Measurements from ENCODE around the gene ILF2. TPM values are rescaled to one million over a fixed set of nuclear protein-coding genes. Genes with fewer than 3 reads are reported as not detected.
A peak's percentile ranks its signal among the peaks of the same experiment; 100 is the strongest.

Gene ILF2
- total RNA-seq, 1 experiment from 2014 or later, result 221 TPM

- ChIA-PET CTCF (no interaction called here), POLR2A (no interaction called here)
- in situ Hi-C loops (cut with HindIII; ENCODE audit: low pct_unique_long_range_greater_than_20kb, low sequenced_read_pairs), result no loop called here
- Histone ChIP-seq H3K36me3 (ENCODE audit: control insufficient read depth, insufficient read depth, low read length) (peaks cover 30% of the 10 kb centered on the region), H3K27ac (ENCODE audit: low read length) (peak overlapping the region; percentile 92), H3K27me3 (ENCODE audit: control insufficient read depth, insufficient read depth, low read length) (no peaks in the 10 kb centered on the region), H3K4me3 (ENCODE audit: low read depth in 2 of 2, low read length in 2 of 2) (peak overlapping the region; percentile 75 to 93), H3K4me1 (ENCODE audit: control insufficient read depth, insufficient read depth, low read length) (peaks cover 15% of the 10 kb centered on the region), H3K9me3 (ENCODE audit: control insufficient read depth, insufficient read depth, low read depth, low read length) (no peaks in the 10 kb centered on the region)
- no TSS peak for BruUV-seq (replicated peaks)
- ATAC-seq (no peak), DNase-seq (ENCODE audit: low read depth, low spot score) (no peak)
- TF ChIP-seq TCF7L2 (IDR thresholded peaks at IDR 0.05; ENCODE audit: low read depth, low read length), result no peak
- no peak for TF ChIP-seq CTCF (IDR thresholded peaks at IDR 0.05)
- TF ChIP-seq REST (IDR thresholded peaks at IDR 0.05; ENCODE audit: insufficient read depth in 1 of 2, low read depth in 2 of 2, low read length in 1 of 2), result no peak
- TF ChIP-seq POLR2AphosphoS5 (IDR thresholded peaks at IDR 0.05; ENCODE audit: low read depth, low read length), result no peak
- no peak for TF ChIP-seq SIN3A (IDR thresholded peaks at IDR 0.05; ENCODE audit: borderline replicate concordance, insufficient read depth, low read depth, low read length)
- intact Hi-C loops (cut with micrococcal nuclease; ENCODE audit: unreplicated experiment), result no loop called here
Observed at GRCh38 chr1:153635872-153636271, 34.9 kb downstream of the ILF2 start.

GRCh38 chr1:153633754-153634665, 36.8 kb downstream of the ILF2 start, which contains the start of gene CHTOP:
Gene CHTOP, plus strand, starts transcription at chr1:153634066. Its CDS starts 2,523 bp downstream, at chr1:153636589.
- POLR2A ChIA-PET, result interaction anchor here (0.6 to 1.6 kb wide), 13 partner anchors 9 to 119 kb away, joined by 3 to 6 read pairs (median 3); partner anchors contain the start of gene S100A14
- peak; percentile 95 for ATAC-seq
- DNase-seq (ENCODE audit: low read depth, low spot score), result peak; percentile 97
- Histone ChIP-seq H3K4me1 (ENCODE audit: control insufficient read depth, insufficient read depth, low read length) (peaks cover 17% of the 10 kb centered on the region), H3K27ac (ENCODE audit: low read length) (peak within 1 kb of the TSS; percentile 92), H3K36me3 (ENCODE audit: control insufficient read depth, insufficient read depth, low read length) (peaks cover 21% of the 10 kb centered on the region), H3K9me3 (ENCODE audit: control insufficient read depth, insufficient read depth, low read depth, low read length) (no peaks in the 10 kb centered on the region), H3K27me3 (ENCODE audit: control insufficient read depth, insufficient read depth, low read length) (no peaks in the 10 kb centered on the region), H3K4me3 (ENCODE audit: low read depth in 2 of 2, low read length in 2 of 2) (peak within 1 kb of the TSS; percentile 75 to 93)
- TF ChIP-seq REST (IDR thresholded peaks at IDR 0.05; ENCODE audit: insufficient read depth in 1 of 2, low read depth in 2 of 2, low read length in 1 of 2), result no peak
- TF ChIP-seq POLR2AphosphoS5 (IDR thresholded peaks at IDR 0.05; ENCODE audit: low read depth, low read length), result peak; percentile 89
- TF ChIP-seq TCF7L2 (IDR thresholded peaks at IDR 0.05; ENCODE audit: low read depth, low read length), result no peak; the same call in 1 of the 2 replicates
- no peak for TF ChIP-seq CTCF (IDR thresholded peaks at IDR 0.05)
- TF ChIP-seq SIN3A (IDR thresholded peaks at IDR 0.05; ENCODE audit: borderline replicate concordance, insufficient read depth, low read depth, low read length), result peak; percentile 32; the same call in 1 of the 2 replicates
- in situ Hi-C loops (cut with HindIII; ENCODE audit: low pct_unique_long_range_greater_than_20kb, low sequenced_read_pairs) (no loop called here), intact Hi-C loops (cut with micrococcal nuclease; ENCODE audit: unreplicated experiment) (no loop called here)
- CTCF ChIA-PET, result interaction anchor here (0.6 to 1.6 kb wide), 6 partner anchors 21 to 123 kb away, joined by 4 to 7 read pairs (median 5); partner anchors contain the start of gene S100A16
- BruUV-seq (replicated peaks), result TSS peak; percentile 83

Data from Panc1 (cell line).